GM23338 (cell line): ENCODE data around the gene PGAP1. TPM values are rescaled to one million over a fixed set of nuclear protein-coding genes. Genes with fewer than 3 reads are reported as not detected.

Experiments
- CTCF ChIP-seq, 2 experiments: fragments of 200-600 bp in 1 of 2; sonication (generic) in 1 of 2; conservative IDR thresholded peaks; 2 replicates each; pipeline versions ENCODE4 v1.5.1 to v1.6.1; 2016 to 2017; ENCODE audit warnings: antibody characterized with exemption in 2 of 2, low read depth in 2 of 2, mild to moderate bottlenecking in 2 of 2, moderate library complexity in 1 of 2
- REST ChIP-seq: IDR thresholded peaks from one replicate; pipeline ENCODE4 v1.6.1; 2018; ENCODE audit warnings: antibody characterized with exemption; ENCODE audit not compliant: unreplicated experiment
- STAT1 ChIP-seq: IDR thresholded peaks from one replicate; pipeline ENCODE4 v1.6.1; 2016; ENCODE audit warnings: antibody characterized with exemption; ENCODE audit not compliant: unreplicated experiment
- ZNF462 ChIP-seq: fragments of 250-450 bp; sonication (Bioruptor Pico); IDR thresholded peaks from 2 replicates; pipeline ENCODE4 v1.5.0; 2020; ENCODE audit warnings: mild to moderate bottlenecking, moderate library complexity
- polyA plus RNA-seq: library from polyadenylated mRNA; unstranded; fragments of >200 nt; fragmentation: Nextera tagmentation; extraction: Ambion mirVana; gene quantifications from 2 replicates; pipeline ENCODE4 v1.2.1, GENCODE V29; 2016
- total RNA-seq: library from RNA; depleted of rRNA; stranded (reverse); fragments of >200 nt; shearing (Covaris generic); gene quantifications from 2 replicates; pipeline ENCODE4 v1.2.3, GENCODE V29; 2014

PGAP1 gene
- total and polyA plus RNA-seq, 2 experiments from 2014 or later = 9.8 to 26.5 TPM

- no peak for TF ChIP-seq ZNF462 (CRISPR knock-in tag)
- no peak for TF ChIP-seq CTCF (conservative IDR thresholded peaks at IDR 0.05; ENCODE audit: low read depth in 2 of 2)
- TF ChIP-seq STAT1 = no peak
- TF ChIP-seq REST = no peak
Observed at GRCh38 chr2:196962325-196962724, 35.8 kb upstream of the PGAP1 start (continued).
